HG03159 (cell line): ENCODE data around the gene P2RX6.
"Not testable (repeated sequence)": the region's sequence is repeated elsewhere in the genome, so short reads cannot be mapped to it uniquely, and the experiment has no call there.

Experiments
- ATAC-seq: cut with Tn5 transposase; IDR thresholded peaks from one replicate; pipeline ENCODE4 v1.9.1; 2021; ENCODE audit warnings: mild to moderate bottlenecking, moderate library complexity; ENCODE audit not compliant: unreplicated experiment

P2RX6 gene

GRCh38 chr22:21071796-21072195 lies 56.8 kb downstream of the P2RX6 start:
- not testable (repeated sequence) for ATAC-seq

- ATAC-seq, result no peak
Measured at GRCh38 chr22:21073023-21073422, 58.1 kb downstream of the P2RX6 start.

- ATAC-seq, result no peak
Measured at GRCh38 chr22:21073482-21073881, 58.5 kb downstream of the P2RX6 start.

- no peak for ATAC-seq
Measured at GRCh38 chr22:21074102-21074715, 59.2 kb downstream of the P2RX6 start.

GRCh38 chr22:21075516-21076138 lies 60.7 kb downstream of the P2RX6 start:
- no peak for ATAC-seq

- no peak for ATAC-seq
Measured at GRCh38 chr22:21076912-21077625, 62.1 kb downstream of the P2RX6 start.
